ENCODE measurements around the gene GABARAPL2. TPM values are rescaled to one million over a fixed set of nuclear protein-coding genes. Genes with fewer than 3 reads are reported as not detected.
A peak's percentile ranks its signal among the peaks of the same experiment; 100 is the strongest.
"Not testable (repeated sequence)": the region's sequence is repeated elsewhere in the genome, so short reads cannot be mapped to it uniquely, and the experiment has no call there.

GABARAPL2 gene
- polyA plus RNA-seq, 1 experiment = 89.8 TPM

DNA sequence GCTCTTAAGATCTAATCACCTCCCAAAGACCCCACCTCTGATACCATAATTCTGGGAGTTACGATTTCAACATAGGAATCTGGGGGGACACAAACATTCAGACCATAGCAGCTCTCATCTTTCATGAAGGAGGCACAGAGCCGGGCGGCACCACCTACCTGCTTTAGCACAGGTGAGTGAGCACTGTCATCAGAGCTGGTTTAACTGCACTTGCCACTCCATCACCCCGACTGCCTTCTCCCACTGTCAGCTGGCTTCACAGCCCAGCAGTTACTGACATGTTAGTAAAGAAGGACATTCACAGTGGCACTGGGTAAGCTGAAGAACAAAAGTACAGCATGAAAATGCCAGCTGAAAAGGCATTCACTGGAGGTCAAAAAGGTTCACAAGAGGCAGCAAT is 22.5 kb downstream of the GABARAPL2 start:
- TF ChIP-seq CTCF (IDR thresholded peaks at IDR 0.05; ENCODE audit: low read depth, low read length) = no peak
- Histone ChIP-seq H3K4me3 (ENCODE audit: low read depth, low read length) (no peak overlapping the region), H3K9me3 (ENCODE audit: control insufficient read depth, insufficient read depth, low read length) (no peaks in the 10 kb centered on the region), H3K27me3 (ENCODE audit: control insufficient read depth, insufficient read depth, low read length) (no peaks in the 10 kb centered on the region), H3K27ac (ENCODE audit: low read depth, low read length) (no peak overlapping the region)
- ChIA-PET POLR2A (no interaction called here), CTCF (interaction anchor here (0.5 to 1.5 kb wide), 5 partner anchors 10 to 184 kb away, joined by 3 to 11 read pairs (median 3); no protein-coding TSS in a partner anchor)
- no peak for DNase-seq (ENCODE audit: low read depth, low spot score)

DNA sequence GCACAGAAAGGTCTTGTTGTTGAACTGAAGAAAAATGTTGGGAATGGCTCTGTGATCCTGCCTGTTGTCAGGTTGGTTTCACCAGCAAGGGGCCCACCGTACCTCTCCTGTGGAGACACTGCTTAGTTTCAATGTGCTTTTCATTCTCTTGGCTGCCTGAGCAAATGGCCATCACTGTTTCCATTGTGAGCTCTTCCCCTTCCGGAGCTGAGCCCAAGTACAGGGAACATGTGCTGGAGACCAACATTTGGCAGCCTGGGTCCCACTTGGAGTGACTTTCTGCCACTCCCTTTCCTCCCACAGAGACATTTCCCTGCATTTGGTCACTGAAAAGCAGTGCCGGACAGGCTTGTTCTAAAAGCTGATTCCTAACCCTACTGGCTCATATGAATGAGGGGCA is 23.1 kb downstream of the GABARAPL2 start:
- TF ChIP-seq CTCF (IDR thresholded peaks at IDR 0.05; ENCODE audit: low read depth, low read length) = no peak
- CTCF ChIA-PET = interaction anchor here (1.1 to 1.5 kb wide), 2 partner anchors 10 to 72 kb away, joined by 3 to 11 read pairs; no protein-coding TSS in a partner anchor
- DNase-seq (ENCODE audit: low read depth, low spot score) = no peak
- no peaks in the 10 kb centered on the region for H3K27me3 ChIP-seq (ENCODE audit: control insufficient read depth, insufficient read depth, low read length)
- POLR2A ChIA-PET = no interaction called here
- no peak overlapping the region for H3K4me3 ChIP-seq (ENCODE audit: low read depth, low read length)
- no peaks in the 10 kb centered on the region for H3K9me3 ChIP-seq (ENCODE audit: control insufficient read depth, insufficient read depth, low read length)
- H3K27ac ChIP-seq (ENCODE audit: low read depth, low read length) = no peak overlapping the region

GRCh38 chr16:75590920-75591843 is 25.0 kb downstream of the GABARAPL2 start:
- ChIA-PET POLR2A (interaction anchor here (0.5 to 1.1 kb wide), 4 partner anchors 9 to 393 kb away, joined by 3 to 7 read pairs (median 3); no protein-coding TSS in a partner anchor), CTCF (interaction anchor here (0.8 to 2.7 kb wide), 14 partner anchors 12 to 392 kb away, joined by 3 to 22 read pairs (median 3); partner anchors contain the start of genes GABARAPL2 and TMEM170A)
- H3K4me3 ChIP-seq (ENCODE audit: low read depth, low read length) = no peak overlapping the region
- no peak for DNase-seq (ENCODE audit: low read depth, low spot score)
- H3K27ac ChIP-seq (ENCODE audit: low read depth, low read length) = peak overlapping the region; percentile 58
- TF ChIP-seq CTCF (IDR thresholded peaks at IDR 0.05; ENCODE audit: low read depth, low read length) = peak; percentile 40
- no peaks in the 10 kb centered on the region for H3K27me3 ChIP-seq (ENCODE audit: control insufficient read depth, insufficient read depth, low read length)
- H3K9me3 ChIP-seq (ENCODE audit: control insufficient read depth, insufficient read depth, low read length) = no peaks in the 10 kb centered on the region

GRCh38 chr16:75591927-75592326 is 25.7 kb downstream of the GABARAPL2 start:
- H3K27ac ChIP-seq (ENCODE audit: low read depth, low read length); DNase-seq (ENCODE audit: low read depth, low spot score); H3K4me3 ChIP-seq (ENCODE audit: low read depth, low read length); H3K9me3 ChIP-seq (ENCODE audit: control insufficient read depth, insufficient read depth, low read length); H3K27me3 ChIP-seq (ENCODE audit: control insufficient read depth, insufficient read depth, low read length); POLR2A ChIA-PET: not testable (repeated sequence)
- CTCF ChIA-PET = interaction anchor here (0.7 to 2.7 kb wide), 7 partner anchors 15 to 392 kb away, joined by 3 to 22 read pairs (median 3); partner anchors contain the start of gene TMEM170A

DNA sequence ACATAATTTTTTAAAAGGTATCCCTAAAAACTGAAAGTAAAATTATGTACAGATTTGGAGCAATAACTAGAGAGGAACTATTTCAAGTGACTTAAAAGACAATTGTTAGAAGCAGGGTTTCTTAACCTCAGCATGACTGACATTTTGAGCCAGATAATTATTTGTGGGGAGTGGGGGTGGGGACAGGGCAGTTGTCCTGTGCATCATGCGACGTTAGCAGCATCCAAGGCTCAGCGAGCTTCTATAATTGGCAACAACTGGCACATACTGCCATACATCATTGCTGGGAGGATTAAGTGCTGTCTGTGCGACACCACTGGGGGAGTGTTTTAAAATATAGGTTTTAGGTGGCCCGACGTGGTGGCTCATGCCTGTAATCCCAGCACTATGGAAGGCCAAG is 27.1 kb downstream of the GABARAPL2 start:
- Histone ChIP-seq H3K4me3 (ENCODE audit: low read depth, low read length) (no peak overlapping the region), H3K27me3 (ENCODE audit: control insufficient read depth, insufficient read depth, low read length) (no peaks in the 10 kb centered on the region), H3K27ac (ENCODE audit: low read depth, low read length) (peak overlapping the region; percentile 31), H3K9me3 (ENCODE audit: control insufficient read depth, insufficient read depth, low read length) (no peaks in the 10 kb centered on the region)
- CTCF ChIA-PET = interaction anchor here (1.2 to 2.7 kb wide), 2 partner anchors 29 to 76 kb away, joined by 4 to 22 read pairs; no protein-coding TSS in a partner anchor
- DNase-seq (ENCODE audit: low read depth, low spot score) = no peak
- POLR2A ChIA-PET = no interaction called here
- TF ChIP-seq CTCF (IDR thresholded peaks at IDR 0.05; ENCODE audit: low read depth, low read length) = no peak
